GM12865 (cell line): ENCODE measurements around the gene SMAP1.

Experiments used
- DNase-seq: peaks from one replicate; pipeline ENCODE4 v3.0.0; 2010; ENCODE audit warnings: low read depth
- H3K4me3 ChIP-seq: 2 replicates; pipeline ENCODE4 v1.5.1; 2011; ENCODE audit warnings: mild to moderate bottlenecking, low read depth, low read length, control low read depth
- CTCF ChIP-seq: IDR thresholded peaks from 2 replicates; pipeline ENCODE4 v1.5.1; 2011; ENCODE audit warnings: low read length, control low read depth, low read depth, inconsistent platforms; ENCODE audit not compliant: insufficient read depth; ENCODE audit errors: missing control alignments

Gene SMAP1

GRCh38 chr6:70633870-70634269 lies 33.8 kb upstream of the SMAP1 start:
- DNase-seq: no peak
- TF ChIP-seq CTCF: no peak
- no peak overlapping the region for H3K4me3 ChIP-seq

- no peak for DNase-seq
- no peak overlapping the region for H3K4me3 ChIP-seq
- no peak for TF ChIP-seq CTCF
These were observed 31.1 kb upstream of the SMAP1 start for GRCh38 chr6:70636596-70636995.

- H3K4me3 ChIP-seq: no peak overlapping the region
- DNase-seq: no peak
- TF ChIP-seq CTCF: no peak
These were observed 29.2 kb upstream of the SMAP1 start for GRCh38 chr6:70638468-70638867.

GRCh38 chr6:70651326-70651905 lies 16.3 kb upstream of the SMAP1 start:
- TF ChIP-seq CTCF: no peak
- peak; percentile 65 for DNase-seq
- no peak overlapping the region for H3K4me3 ChIP-seq

GRCh38 chr6:70652216-70652615 lies 15.5 kb upstream of the SMAP1 start:
- no peak for DNase-seq
- TF ChIP-seq CTCF: no peak
- no peak overlapping the region for H3K4me3 ChIP-seq

- peak; percentile 9 for DNase-seq
- no peak for TF ChIP-seq CTCF
- no peak overlapping the region for H3K4me3 ChIP-seq
These were observed 10.0 kb upstream of the SMAP1 start for GRCh38 chr6:70657706-70658105.

- TF ChIP-seq CTCF: no peak
- no peak for DNase-seq
- no peak overlapping the region for H3K4me3 ChIP-seq
These were observed 3.7 kb upstream of the SMAP1 start for GRCh38 chr6:70663881-70664466.
